HCT116 (cell line): ENCODE data around the gene IL20RB. TPM values are rescaled to one million over a fixed set of nuclear protein-coding genes. Genes with fewer than 3 reads are reported as not detected.

Experiments
- ATAC-seq: fragments of 200-7000 bp; cut with Tn5 transposase; 2 replicates; pipeline ENCODE4 v1.9.1; 2020; ENCODE audit warnings: mild to moderate bottlenecking, moderate library complexity
- BruUV-seq: library from RNA; stranded (reverse); fragments of 400-500 nt; replicated peaks from 2 replicates; lab custom pipeline; 2021; lab: Mats Ljungman, UMichigan
- CTCF ChIA-PET: fragments of 300-600 bp; sonication (Branson Sonifier 250); formaldehyde crosslinking; loops from one replicate; lab custom pipeline; 2021; ENCODE audit warnings: antibody characterized with exemption; lab: Charles Lee
- POLR2A ChIA-PET: fragments of 300-600, 350-600 bp; sonication (Branson Sonifier 250); formaldehyde crosslinking; loops from one replicate; lab custom pipeline; 2021; ENCODE audit warnings: antibody characterized with exemption; lab: Charles Lee
- RAD21 ChIA-PET, 2 experiments: fragments of 300-600 bp; sonication (Branson Sonifier 250); formaldehyde crosslinking; loops; one replicate each; lab custom pipeline; 2023; ENCODE audit warnings: low total read pairs in 2 of 2; ENCODE audit not compliant: uncharacterized antibody in 2 of 2, unreplicated experiment in 2 of 2, low non-redundant PET in 1 of 2; lab: Charles Lee
- DNase-seq: peaks from one replicate; pipeline ENCODE4 v3.0.0-alpha.2; 2010; ENCODE audit warnings: low read depth, low spot score
- H2AFZ ChIP-seq: fragments of 200-600 bp; shearing (Covaris generic), sonication (generic); 2 replicates; pipeline ENCODE4 v1.6.1; 2017; ENCODE audit warnings: low read depth, mixed run types, mixed read lengths, antibody characterized with exemption, low read length; ENCODE audit not compliant: poor library complexity, severe bottlenecking
- H3K27ac ChIP-seq: 2 replicates; pipeline ENCODE4 v1.5.1; 2012; ENCODE audit warnings: low read depth, low read length
- H3K27me3 ChIP-seq: fragments of 200-600 bp; sonication (generic); 2 replicates; pipeline ENCODE4 v1.6.1; 2016; ENCODE audit warnings: mixed run types, low read length, mixed read lengths; ENCODE audit not compliant: insufficient read depth
- H3K36me3 ChIP-seq, 2 experiments: fragments of 200-500 bp in 1 of 2; fragments of 200-600 bp in 1 of 2; sonication (Bioruptor generic) in 1 of 2; sonication (generic) in 1 of 2; 2 replicates each; pipeline versions ENCODE4 v1.5.1 to v1.6.1; 2014 to 2016; ENCODE audit warnings: low read length in 2 of 2, inconsistent platforms in 1 of 2, mixed read lengths in 1 of 2, mixed run types in 1 of 2; ENCODE audit not compliant: insufficient read depth in 2 of 2, control insufficient read depth in 1 of 2
- H3K4me1 ChIP-seq, 2 experiments: fragments of 200-600 bp in 1 of 2; sonication (generic) in 1 of 2; 2 replicates each; pipeline versions ENCODE4 v1.5.1 to v1.6.1; 2012 to 2017; ENCODE audit warnings: low read length in 2 of 2, inconsistent platforms in 1 of 2, mild to moderate bottlenecking in 1 of 2, mixed read lengths in 1 of 2, mixed run types in 1 of 2, moderate library complexity in 1 of 2; ENCODE audit not compliant: insufficient read depth in 2 of 2, control insufficient read depth in 1 of 2
- H3K4me2 ChIP-seq: fragments of 200-600 bp; sonication (generic); 2 replicates; pipeline ENCODE4 v1.6.1; 2017; ENCODE audit warnings: mixed run types, low read length, mixed read lengths
- H3K4me3 ChIP-seq, 2 experiments: fragments of 200-600 bp in 1 of 2; sonication (generic) in 1 of 2; replicated peaks in 1 of 2; 2 replicates each; pipeline ENCODE4 v1.5.1; 2011 to 2016; ENCODE audit warnings: low read length in 2 of 2, control low read depth in 1 of 2, low read depth in 1 of 2, mild to moderate bottlenecking in 1 of 2, mixed read lengths in 1 of 2, mixed run types in 1 of 2
- H3K79me2 ChIP-seq: fragments of 200-600 bp; sonication (generic); 2 replicates; pipeline ENCODE4 v1.6.1; 2017; ENCODE audit warnings: mild to moderate bottlenecking, mixed run types, low read length, moderate library complexity, mixed read lengths; ENCODE audit not compliant: insufficient read depth
- H3K9ac ChIP-seq: fragments of 200-600 bp; sonication (generic); 2 replicates; pipeline ENCODE4 v1.6.1; 2016; ENCODE audit warnings: low read length, mixed read lengths
- H3K9me2 ChIP-seq: fragments of 200-600 bp; sonication (generic), shearing (Covaris generic); 2 replicates; pipeline ENCODE4 v1.6.1; 2017; ENCODE audit warnings: mixed run types, mild to moderate bottlenecking, moderate library complexity; ENCODE audit not compliant: insufficient read depth
- H3K9me3 ChIP-seq, 2 experiments: fragments of 200-500 bp in 1 of 2; fragments of 200-600 bp in 1 of 2; sonication (Bioruptor generic) in 1 of 2; sonication (generic) in 1 of 2; 2 replicates each; pipeline ENCODE4 v1.6.1; 2014 to 2017; ENCODE audit warnings: low read length in 2 of 2, mixed read lengths in 2 of 2, inconsistent platforms in 1 of 2, low read depth in 1 of 2, mild to moderate bottlenecking in 1 of 2, mixed run types in 1 of 2, moderate library complexity in 1 of 2; ENCODE audit not compliant: control insufficient read depth in 1 of 2, insufficient read depth in 1 of 2
- H4K20me1 ChIP-seq: fragments of 200-600 bp; sonication (generic), shearing (Covaris generic); 2 replicates; pipeline ENCODE4 v1.6.1; 2017; ENCODE audit warnings: mixed run types, mild to moderate bottlenecking, moderate library complexity; ENCODE audit not compliant: insufficient read depth
- CBX3 ChIP-seq: IDR thresholded peaks from 2 replicates; pipeline ENCODE4 v1.6.1; 2012; ENCODE audit warnings: low read depth
- CEBPB ChIP-seq: IDR thresholded peaks from 2 replicates; pipeline ENCODE4 v1.6.1; 2012; ENCODE audit warnings: low read depth
- CTCF ChIP-seq, 3 experiments: fragments of 200-600 bp in 1 of 3; sonication (generic) in 1 of 3; IDR thresholded peaks in 2 of 3; conservative IDR thresholded peaks in 1 of 3; 2 replicates each; pipeline ENCODE4 v1.5.1; 2012 to 2017; ENCODE audit warnings: low read depth in 2 of 3, low read length in 2 of 3, antibody characterized with exemption in 1 of 3, borderline replicate concordance in 1 of 3, control low read depth in 1 of 3, mild to moderate bottlenecking in 1 of 3, mixed read lengths in 1 of 3, mixed run types in 1 of 3, moderate library complexity in 1 of 3; ENCODE audit not compliant: insufficient read depth in 1 of 3
- EGR1 ChIP-seq: IDR thresholded peaks from 2 replicates; pipeline ENCODE4 v1.6.1; 2012; ENCODE audit warnings: low read depth
- EZH2 ChIP-seq: fragments of 200-600 bp; sonication (generic); IDR thresholded peaks from 2 replicates; pipeline ENCODE4 v1.6.1; 2017; ENCODE audit warnings: antibody characterized with exemption, mixed run types
- FOSL1 ChIP-seq: IDR thresholded peaks from 2 replicates; pipeline ENCODE4 v1.6.1; 2012; ENCODE audit warnings: low read depth
- POLR2A ChIP-seq: IDR thresholded peaks from 2 replicates; pipeline ENCODE4 v1.7.0; 2011; ENCODE audit warnings: borderline replicate concordance; ENCODE audit not compliant: insufficient read depth, insufficient read length; ENCODE audit errors: extremely low read depth
- POLR2AphosphoS5 ChIP-seq: IDR thresholded peaks from 2 replicates; pipeline ENCODE4 v1.6.1; 2011; ENCODE audit warnings: mild to moderate bottlenecking, low read depth, low read length, moderate library complexity
- RAD21 ChIP-seq: IDR thresholded peaks from 2 replicates; pipeline ENCODE4 v1.6.1; 2012; ENCODE audit warnings: low read depth, mild to moderate bottlenecking
- SIN3A ChIP-seq: IDR thresholded peaks from 2 replicates; pipeline ENCODE4 v1.6.1; 2012; ENCODE audit warnings: low read depth
- ZNF274 ChIP-seq: fragments of 200-500 bp; sonication (Bioruptor generic); IDR thresholded peaks from 2 replicates; pipeline ENCODE4 v1.6.1; 2014; ENCODE audit warnings: mild to moderate bottlenecking, low read depth, low read length, inconsistent platforms
- intact Hi-C: fragments of 100-400 bp; cut with micrococcal nuclease; formaldehyde crosslinking; loops from 2 replicates; pipeline ENCODE4 v1.10.0; 2022
- total RNA-seq: library from RNA; stranded (reverse); gene quantifications from one replicate; pipeline ENCODE4 v1.2.1, GENCODE V29; 2021; ENCODE audit not compliant: unreplicated experiment
- TF ChIP-seq, protein P1 (sequence below): IDR thresholded peaks from 2 replicates; pipeline ENCODE4 v1.6.1; 2011; ENCODE audit warnings: mild to moderate bottlenecking, low read length, moderate library complexity; ENCODE audit not compliant: insufficient replicate concordance; ENCODE audit errors: extremely low read depth
- TF ChIP-seq, protein P2 (sequence below): IDR thresholded peaks from 2 replicates; pipeline ENCODE4 v1.6.1; 2012; ENCODE audit warnings: low read depth

IL20RB gene
- total RNA-seq, 1 experiment from 2014 or later = 6.1 TPM

DNA sequence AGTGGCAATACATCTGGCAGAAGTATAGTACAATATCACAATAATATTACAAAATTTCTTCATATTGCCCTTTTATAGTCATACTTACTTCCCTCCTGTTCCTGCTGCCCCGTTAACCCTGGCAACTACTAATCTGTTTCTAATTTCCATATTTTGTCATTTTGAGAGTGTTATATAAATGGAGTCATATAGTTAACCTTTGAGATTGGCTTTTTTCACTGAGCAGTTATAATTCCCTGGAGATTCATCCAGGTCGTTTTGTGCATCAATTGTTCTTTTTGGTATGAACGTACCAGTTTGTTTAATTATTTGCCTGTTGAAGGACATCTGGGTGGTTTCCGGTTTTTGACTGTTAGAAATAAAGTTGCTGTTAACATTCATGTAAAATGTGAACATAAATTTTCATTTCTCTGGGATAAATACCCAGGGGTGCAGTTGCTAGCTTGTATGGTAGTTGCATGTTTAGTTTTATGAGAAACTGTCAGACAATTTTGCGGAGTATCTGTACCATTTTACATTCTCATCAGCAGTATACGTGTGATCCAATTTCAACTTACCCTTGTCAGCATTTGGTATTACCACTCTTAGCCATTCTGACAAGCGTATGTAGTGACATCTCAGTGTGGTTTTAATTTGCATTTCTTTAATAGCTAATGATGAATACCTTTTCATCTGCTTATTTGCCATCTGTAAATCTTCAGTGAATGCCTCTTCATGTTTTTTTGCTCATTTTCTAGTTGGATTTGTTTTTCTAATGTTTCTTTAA, 32.2 kb upstream of the IL20RB start (continued):
- TF ChIP-seq, protein P1, sequence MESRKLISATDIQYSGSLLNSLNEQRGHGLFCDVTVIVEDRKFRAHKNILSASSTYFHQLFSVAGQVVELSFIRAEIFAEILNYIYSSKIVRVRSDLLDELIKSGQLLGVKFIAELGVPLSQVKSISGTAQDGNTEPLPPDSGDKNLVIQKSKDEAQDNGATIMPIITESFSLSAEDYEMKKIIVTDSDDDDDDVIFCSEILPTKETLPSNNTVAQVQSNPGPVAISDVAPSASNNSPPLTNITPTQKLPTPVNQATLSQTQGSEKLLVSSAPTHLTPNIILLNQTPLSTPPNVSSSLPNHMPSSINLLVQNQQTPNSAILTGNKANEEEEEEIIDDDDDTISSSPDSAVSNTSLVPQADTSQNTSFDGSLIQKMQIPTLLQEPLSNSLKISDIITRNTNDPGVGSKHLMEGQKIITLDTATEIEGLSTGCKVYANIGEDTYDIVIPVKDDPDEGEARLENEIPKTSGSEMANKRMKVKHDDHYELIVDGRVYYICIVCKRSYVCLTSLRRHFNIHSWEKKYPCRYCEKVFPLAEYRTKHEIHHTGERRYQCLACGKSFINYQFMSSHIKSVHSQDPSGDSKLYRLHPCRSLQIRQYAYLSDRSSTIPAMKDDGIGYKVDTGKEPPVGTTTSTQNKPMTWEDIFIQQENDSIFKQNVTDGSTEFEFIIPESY = no peak
- no peak for TF ChIP-seq SIN3A
- TF ChIP-seq CTCF (IDR thresholded peaks at IDR 0.05 in 2 of 3, conservative IDR thresholded peaks at IDR 0.05 in 1 of 3; ENCODE audit: borderline replicate concordance in 1 of 3, insufficient read depth in 1 of 3, low read depth in 2 of 3, low read length in 2 of 3) = no peak
- no peak for TF ChIP-seq EZH2
- no peak for TF ChIP-seq CEBPB
- TF ChIP-seq, all 23 proteins: peak for 0

DNA sequence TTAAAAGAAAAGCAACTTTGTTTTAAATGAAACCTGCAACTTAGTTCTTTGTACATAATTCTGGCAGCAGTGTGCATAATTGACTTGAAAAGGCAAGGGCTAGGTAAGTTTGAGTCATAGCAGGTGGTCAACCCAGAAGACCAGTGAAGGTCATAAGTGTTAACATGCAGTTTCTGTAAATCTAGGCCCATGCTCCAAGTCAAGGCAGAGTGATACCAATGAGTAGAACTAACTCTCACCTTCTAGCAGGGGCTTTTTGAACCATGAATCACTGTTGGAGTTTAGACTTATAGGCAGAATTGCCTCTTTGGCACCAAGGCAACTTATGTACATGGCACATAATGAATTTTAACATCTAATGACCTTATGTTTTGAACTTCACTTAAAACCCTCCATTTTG, 29.5 kb upstream of the IL20RB start:
- Histone ChIP-seq H3K36me3 (peaks cover 0 to 9% of the 10 kb centered on the region in 2 experiments; a peak in 1 of 4 replicates), H3K9me2 (no peaks in the 10 kb centered on the region), H3K27me3 (no peaks in the 10 kb centered on the region), H3K4me2 (no peak overlapping the region), H3K9ac (no peak overlapping the region), H3K4me3 (no peak overlapping the region), H2AFZ (no peak overlapping the region), H3K9me3 (no peaks in the 10 kb centered on the region), H3K79me2 (peaks cover 45% of the 10 kb centered on the region), H4K20me1 (no peaks in the 10 kb centered on the region), H3K4me1 (peaks cover 0 to 5% of the 10 kb centered on the region in 2 experiments; a peak in 1 of 4 replicates), H3K27ac (no peak overlapping the region)
- ChIA-PET RAD21 (no interaction called here), CTCF (no interaction called here), POLR2A (no interaction called here)
- ATAC-seq (no peak), DNase-seq (no peak)
- no TSS peak for BruUV-seq
- intact Hi-C loops = no loop called here
- TF ChIP-seq SIN3A (no peak), CBX3 (no peak), FOSL1 (no peak), RAD21 (no peak), POLR2AphosphoS5 (no peak), ZNF274 (no peak), EGR1 (no peak), CTCF (IDR thresholded peaks at IDR 0.05 in 2 of 3, conservative IDR thresholded peaks at IDR 0.05 in 1 of 3; ENCODE audit: borderline replicate concordance in 1 of 3, insufficient read depth in 1 of 3, low read depth in 2 of 3, low read length in 2 of 3) (no peak), POLR2A (no peak)
- TF ChIP-seq, protein P2, sequence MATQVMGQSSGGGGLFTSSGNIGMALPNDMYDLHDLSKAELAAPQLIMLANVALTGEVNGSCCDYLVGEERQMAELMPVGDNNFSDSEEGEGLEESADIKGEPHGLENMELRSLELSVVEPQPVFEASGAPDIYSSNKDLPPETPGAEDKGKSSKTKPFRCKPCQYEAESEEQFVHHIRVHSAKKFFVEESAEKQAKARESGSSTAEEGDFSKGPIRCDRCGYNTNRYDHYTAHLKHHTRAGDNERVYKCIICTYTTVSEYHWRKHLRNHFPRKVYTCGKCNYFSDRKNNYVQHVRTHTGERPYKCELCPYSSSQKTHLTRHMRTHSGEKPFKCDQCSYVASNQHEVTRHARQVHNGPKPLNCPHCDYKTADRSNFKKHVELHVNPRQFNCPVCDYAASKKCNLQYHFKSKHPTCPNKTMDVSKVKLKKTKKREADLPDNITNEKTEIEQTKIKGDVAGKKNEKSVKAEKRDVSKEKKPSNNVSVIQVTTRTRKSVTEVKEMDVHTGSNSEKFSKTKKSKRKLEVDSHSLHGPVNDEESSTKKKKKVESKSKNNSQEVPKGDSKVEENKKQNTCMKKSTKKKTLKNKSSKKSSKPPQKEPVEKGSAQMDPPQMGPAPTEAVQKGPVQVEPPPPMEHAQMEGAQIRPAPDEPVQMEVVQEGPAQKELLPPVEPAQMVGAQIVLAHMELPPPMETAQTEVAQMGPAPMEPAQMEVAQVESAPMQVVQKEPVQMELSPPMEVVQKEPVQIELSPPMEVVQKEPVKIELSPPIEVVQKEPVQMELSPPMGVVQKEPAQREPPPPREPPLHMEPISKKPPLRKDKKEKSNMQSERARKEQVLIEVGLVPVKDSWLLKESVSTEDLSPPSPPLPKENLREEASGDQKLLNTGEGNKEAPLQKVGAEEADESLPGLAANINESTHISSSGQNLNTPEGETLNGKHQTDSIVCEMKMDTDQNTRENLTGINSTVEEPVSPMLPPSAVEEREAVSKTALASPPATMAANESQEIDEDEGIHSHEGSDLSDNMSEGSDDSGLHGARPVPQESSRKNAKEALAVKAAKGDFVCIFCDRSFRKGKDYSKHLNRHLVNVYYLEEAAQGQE = no peak
